Keratinocyte (primary cell): ENCODE measurements around the gene SLC4A5. TPM values are rescaled to one million over a fixed set of nuclear protein-coding genes. Genes with fewer than 3 reads are reported as not detected.

Source experiments
- DNase-seq: peaks from one replicate; pipeline ENCODE4 v3.0.0-alpha.2; 2011; ENCODE audit warnings: low read depth, missing footprints, low spot score
- FAIRE-seq: peaks from 2 replicates; lab custom pipeline; 2011; peaks lifted over from hg19 to GRCh38; lab: Jason Lieb, UNC
- H2AFZ ChIP-seq: 2 replicates; pipeline ENCODE4 v1.6.0; 2012; ENCODE audit warnings: low read length, control low read depth, inconsistent platforms; ENCODE audit not compliant: control insufficient read depth
- H3K27ac ChIP-seq: 2 replicates; pipeline ENCODE4 v1.5.1; 2011; ENCODE audit warnings: low read length; ENCODE audit not compliant: control insufficient read depth, insufficient read depth
- H3K27me3 ChIP-seq: 3 replicates; pipeline ENCODE4 v1.6.0; 2011; ENCODE audit warnings: low read length; ENCODE audit not compliant: control insufficient read depth, insufficient read depth; ENCODE audit errors: extremely low read depth
- H3K36me3 ChIP-seq, 2 experiments: 2 replicates in 1 of 2; 3 replicates in 1 of 2; pipeline ENCODE4 v1.5.1; 2011; ENCODE audit warnings: low read length in 2 of 2, mild to moderate bottlenecking in 1 of 2; ENCODE audit not compliant: control insufficient read depth in 2 of 2, insufficient read depth in 2 of 2; ENCODE audit errors: extremely low read depth in 1 of 2
- H3K4me1 ChIP-seq: 3 replicates; pipeline ENCODE4 v1.5.1; 2011; ENCODE audit warnings: low read length; ENCODE audit not compliant: control insufficient read depth, insufficient read depth; ENCODE audit errors: extremely low read depth
- H3K4me2 ChIP-seq: 3 replicates; pipeline ENCODE4 v1.6.0; 2011; ENCODE audit warnings: low read depth, low read length; ENCODE audit not compliant: control insufficient read depth, insufficient read depth; ENCODE audit errors: extremely low read depth
- H3K4me3 ChIP-seq, 3 experiments: fragments of 200-600 bp in 1 of 3; sonication (generic) in 1 of 3; 2 replicates in 2 of 3; 3 replicates in 1 of 3; pipeline ENCODE4 v1.5.1; 2011 to 2016; ENCODE audit warnings: low read length in 3 of 3, mild to moderate bottlenecking in 3 of 3, control low read depth in 2 of 3, inconsistent platforms in 1 of 3, low read depth in 1 of 3, mixed read lengths in 1 of 3, mixed run types in 1 of 3, moderate library complexity in 1 of 3; ENCODE audit not compliant: control insufficient read depth in 2 of 3, insufficient read depth in 2 of 3; ENCODE audit errors: extremely low read depth in 1 of 3
- H3K79me2 ChIP-seq: 2 replicates; pipeline ENCODE4 v1.6.0; 2012; ENCODE audit warnings: low read length; ENCODE audit not compliant: control insufficient read depth, insufficient read depth
- H3K9ac ChIP-seq: 3 replicates; pipeline ENCODE4 v1.6.0; 2011; ENCODE audit warnings: low read length; ENCODE audit not compliant: control insufficient read depth, insufficient read depth; ENCODE audit errors: extremely low read depth
- H3K9me1 ChIP-seq: 3 replicates; pipeline ENCODE4 v1.6.0; 2011; ENCODE audit warnings: low read length; ENCODE audit not compliant: control insufficient read depth, insufficient read depth; ENCODE audit errors: extremely low read depth
- H3K9me3 ChIP-seq: 2 replicates; pipeline ENCODE4 v1.5.1; 2012; ENCODE audit warnings: low read depth, low read length; ENCODE audit not compliant: control insufficient read depth
- H4K20me1 ChIP-seq: 3 replicates; pipeline ENCODE4 v1.6.0; 2011; ENCODE audit warnings: low read length; ENCODE audit not compliant: control insufficient read depth, insufficient read depth; ENCODE audit errors: extremely low read depth
- EZH2 ChIP-seq: IDR thresholded peaks from one replicate; pipeline ENCODE4 v1.6.1; 2012; ENCODE audit warnings: inconsistent platforms, mild to moderate bottlenecking, low read length, moderate library complexity
- dilution Hi-C: fragments of 300-500 bp; cut with MboI; formaldehyde crosslinking; loops from one replicate; pipeline ENCODE4 v1.7.0; 2020; ENCODE audit warnings: low sequenced_read_pairs; ENCODE audit not compliant: extremely low pct_ligation_motif_present
- polyA plus RNA-seq, 5 experiments: library from polyadenylated mRNA; depleted of rRNA in 3 of 5; stranded (reverse) in 3 of 5; stranded (forward) in 1 of 5; unstranded in 1 of 5; fragments of >200 nt; gene quantifications; 1 replicate in 1 of 5; 2 replicates in 3 of 5; 3 replicates in 1 of 5; pipeline versions ENCODE4 v1.2.1 to v1.2.3, GENCODE V29; 2011 to 2012; ENCODE audit warnings: missing spikeins in 2 of 5, low read depth in 1 of 5, low replicate concordance in 1 of 5
- TF ChIP-seq, protein P1 (sequence below), 3 experiments: IDR thresholded peaks in 1 of 3; conservative IDR thresholded peaks in 1 of 3; optimal IDR thresholded peaks in 1 of 3; 2 replicates in 2 of 3; 3 replicates in 1 of 3; pipeline versions ENCODE3 to v1.5.1; 2011; ENCODE audit warnings: low read length in 3 of 3, mild to moderate bottlenecking in 3 of 3, moderate library complexity in 2 of 3, control low read depth in 1 of 3, inconsistent platforms in 1 of 3; ENCODE audit not compliant: insufficient read depth in 2 of 3; ENCODE audit errors: extremely low read depth in 1 of 3

Gene SLC4A5
- polyA plus RNA-seq, 1 donor (not counting 4 experiments of a cell fraction or from before 2014, with no cell fraction given), result 0.22 TPM

DNA sequence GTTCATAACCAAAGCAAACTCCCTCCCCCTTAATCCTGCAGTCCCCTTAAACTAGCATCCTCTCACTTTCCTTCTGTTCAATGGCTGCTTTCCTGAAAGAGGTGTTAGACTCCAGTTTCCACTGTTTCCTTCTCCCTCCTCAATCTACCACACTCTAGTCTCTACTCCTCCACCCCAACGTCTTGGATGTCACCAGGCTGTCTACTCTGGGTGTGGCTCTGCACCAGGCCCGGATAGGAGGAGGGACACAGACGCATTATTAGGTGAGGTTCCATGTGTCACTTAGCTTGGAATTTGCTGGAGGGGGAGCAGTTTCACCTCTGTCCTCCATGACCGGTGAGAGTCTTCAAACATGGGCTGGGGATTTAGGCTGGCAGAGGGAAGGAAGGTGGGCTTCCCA, 83.5 kb downstream of the SLC4A5 start:
- H4K20me1 ChIP-seq, result no peaks in the 10 kb centered on the region
- H3K4me1 ChIP-seq, result no peaks in the 10 kb centered on the region
- no peak overlapping the region for H3K4me3 ChIP-seq
- H3K9me3 ChIP-seq, result no peaks in the 10 kb centered on the region
- TF ChIP-seq, protein P1, sequence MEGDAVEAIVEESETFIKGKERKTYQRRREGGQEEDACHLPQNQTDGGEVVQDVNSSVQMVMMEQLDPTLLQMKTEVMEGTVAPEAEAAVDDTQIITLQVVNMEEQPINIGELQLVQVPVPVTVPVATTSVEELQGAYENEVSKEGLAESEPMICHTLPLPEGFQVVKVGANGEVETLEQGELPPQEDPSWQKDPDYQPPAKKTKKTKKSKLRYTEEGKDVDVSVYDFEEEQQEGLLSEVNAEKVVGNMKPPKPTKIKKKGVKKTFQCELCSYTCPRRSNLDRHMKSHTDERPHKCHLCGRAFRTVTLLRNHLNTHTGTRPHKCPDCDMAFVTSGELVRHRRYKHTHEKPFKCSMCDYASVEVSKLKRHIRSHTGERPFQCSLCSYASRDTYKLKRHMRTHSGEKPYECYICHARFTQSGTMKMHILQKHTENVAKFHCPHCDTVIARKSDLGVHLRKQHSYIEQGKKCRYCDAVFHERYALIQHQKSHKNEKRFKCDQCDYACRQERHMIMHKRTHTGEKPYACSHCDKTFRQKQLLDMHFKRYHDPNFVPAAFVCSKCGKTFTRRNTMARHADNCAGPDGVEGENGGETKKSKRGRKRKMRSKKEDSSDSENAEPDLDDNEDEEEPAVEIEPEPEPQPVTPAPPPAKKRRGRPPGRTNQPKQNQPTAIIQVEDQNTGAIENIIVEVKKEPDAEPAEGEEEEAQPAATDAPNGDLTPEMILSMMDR (optimal IDR thresholded peaks at IDR 0.05 in 1 of 3, IDR thresholded peaks at IDR 0.05 in 1 of 3, conservative IDR thresholded peaks at IDR 0.05 in 1 of 3; ENCODE audit: extremely low read depth in 1 of 3, insufficient read depth in 2 of 3, low read length in 3 of 3), result no peak
- no peak for TF ChIP-seq EZH2
- dilution Hi-C loops, result no loop called here
- H2AFZ ChIP-seq, result no peak overlapping the region
- H3K27ac ChIP-seq, result no peak overlapping the region
- H3K27me3 ChIP-seq, result no peaks in the 10 kb centered on the region
- H3K36me3 ChIP-seq, result no peaks in the 10 kb centered on the region
- FAIRE-seq (no peak), DNase-seq (no peak)
- no peak overlapping the region for H3K9ac ChIP-seq
- no peaks in the 10 kb centered on the region for H3K79me2 ChIP-seq
- H3K9me1 ChIP-seq, result no peaks in the 10 kb centered on the region
- H3K4me2 ChIP-seq, result no peak overlapping the region

DNA sequence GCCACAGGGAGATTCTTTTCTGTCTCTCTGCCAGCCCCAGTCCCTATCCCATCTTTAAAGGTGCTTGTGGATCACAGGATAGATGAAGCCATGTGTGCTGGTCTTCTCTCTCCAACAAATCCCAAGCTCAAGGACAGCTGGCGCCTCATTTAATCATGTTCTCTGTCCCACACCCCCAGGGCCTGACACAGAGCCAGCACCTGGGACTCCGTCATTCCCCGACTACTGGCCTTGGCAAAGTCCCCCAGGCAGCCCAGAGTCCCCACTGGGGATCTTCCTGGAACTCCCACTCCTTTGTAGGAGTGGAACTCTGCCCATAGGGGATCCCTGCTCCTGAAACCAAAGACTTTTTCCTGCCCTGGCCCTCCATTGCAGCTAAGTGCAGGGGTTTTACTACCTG, 84.0 kb downstream of the SLC4A5 start:
- dilution Hi-C loops, result no loop called here
- no peak overlapping the region for H3K27ac ChIP-seq
- H3K4me2 ChIP-seq, result no peak overlapping the region
- H2AFZ ChIP-seq, result no peak overlapping the region
- H3K9me1 ChIP-seq, result no peaks in the 10 kb centered on the region
- H3K27me3 ChIP-seq, result no peaks in the 10 kb centered on the region
- no peak for FAIRE-seq
- no peaks in the 10 kb centered on the region for H4K20me1 ChIP-seq
- no peaks in the 10 kb centered on the region for H3K9me3 ChIP-seq
- H3K36me3 ChIP-seq, result no peaks in the 10 kb centered on the region
- no peaks in the 10 kb centered on the region for H3K4me1 ChIP-seq
- H3K79me2 ChIP-seq, result no peaks in the 10 kb centered on the region
- no peak for DNase-seq
- TF ChIP-seq EZH2, result no peak
- TF ChIP-seq, protein P1 (optimal IDR thresholded peaks at IDR 0.05 in 1 of 3, IDR thresholded peaks at IDR 0.05 in 1 of 3, conservative IDR thresholded peaks at IDR 0.05 in 1 of 3; ENCODE audit: extremely low read depth in 1 of 3, insufficient read depth in 2 of 3, low read length in 3 of 3), result no peak
- no peak overlapping the region for H3K9ac ChIP-seq
- H3K4me3 ChIP-seq, result no peak overlapping the region
